Left forelimb (tissue), 1 donor: ENCODE data around the gene TMEM163.
"Not testable (repeated sequence)": the region's sequence is repeated elsewhere in the genome, so short reads cannot be mapped to it uniquely, and the experiment has no call there.

Experiments
- DNase-seq: peaks from one replicate; pipeline ENCODE4 v3.0.0-alpha.2; 2018; ENCODE audit warnings: low spot score

The TMEM163 gene

DNA sequence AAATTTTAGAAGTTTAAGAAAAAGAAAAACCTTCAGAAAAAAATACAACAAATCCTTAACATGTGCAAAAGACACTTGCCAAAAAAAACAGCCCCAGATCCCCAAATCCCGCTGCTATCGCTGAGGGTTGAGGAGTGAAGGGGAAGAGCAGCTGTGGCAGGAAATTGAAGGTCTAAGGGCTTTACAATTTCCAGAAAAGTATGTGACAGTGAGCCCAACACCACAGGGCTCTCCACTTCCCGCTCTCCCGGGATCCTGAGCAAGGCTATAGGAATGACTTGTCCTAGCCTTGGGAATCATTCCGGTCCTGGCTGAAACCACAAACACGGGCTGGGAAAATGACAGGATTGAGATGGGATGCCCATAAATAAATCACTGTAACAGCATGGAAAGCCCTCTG lies 191.4 kb downstream of the TMEM163 start:
- no peak for DNase-seq

DNA sequence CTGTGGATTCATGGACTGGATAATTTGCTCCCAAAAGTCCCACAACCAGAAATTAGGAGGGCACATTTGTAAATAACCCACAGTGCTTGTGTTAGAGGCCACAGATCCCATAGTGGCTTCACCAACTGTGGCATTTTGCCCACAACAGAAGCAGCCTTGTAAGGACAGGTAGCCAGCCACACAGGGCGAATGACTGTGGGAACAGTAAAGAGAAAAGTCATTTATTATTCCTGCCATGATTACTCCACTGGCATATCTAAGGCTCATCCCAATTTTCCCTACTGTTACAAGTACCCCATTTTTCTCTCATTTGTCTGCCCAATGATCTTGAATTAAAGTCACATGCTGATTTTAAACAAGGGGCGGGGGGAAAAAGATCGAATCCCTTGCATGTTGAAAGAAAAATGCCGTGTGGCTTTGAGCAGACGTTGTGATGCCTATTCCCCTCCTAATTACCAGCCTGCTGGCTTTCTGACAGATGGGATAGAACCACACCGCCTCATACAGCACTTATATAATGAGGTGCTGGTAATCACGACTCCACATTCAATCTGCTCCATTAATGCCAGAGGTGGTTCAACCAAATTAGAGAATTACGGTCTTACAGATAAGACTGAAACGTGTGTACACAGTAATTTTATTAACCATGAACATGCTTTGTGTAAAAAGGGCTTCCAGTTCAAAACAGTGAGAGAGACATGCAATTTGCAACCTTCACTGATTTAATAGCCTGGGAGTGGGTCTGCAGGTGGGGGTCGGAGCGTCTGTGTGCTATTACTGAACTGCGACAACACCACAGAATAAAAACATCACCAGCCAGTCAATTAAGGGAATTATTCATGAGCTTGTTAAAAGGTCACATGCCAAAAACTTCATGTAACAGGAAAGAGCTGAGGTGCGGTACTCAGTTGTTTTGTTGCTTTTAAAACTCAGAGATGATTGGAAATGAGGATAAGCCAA lies 196.0 kb downstream of the TMEM163 start:
- no peak for DNase-seq

DNA sequence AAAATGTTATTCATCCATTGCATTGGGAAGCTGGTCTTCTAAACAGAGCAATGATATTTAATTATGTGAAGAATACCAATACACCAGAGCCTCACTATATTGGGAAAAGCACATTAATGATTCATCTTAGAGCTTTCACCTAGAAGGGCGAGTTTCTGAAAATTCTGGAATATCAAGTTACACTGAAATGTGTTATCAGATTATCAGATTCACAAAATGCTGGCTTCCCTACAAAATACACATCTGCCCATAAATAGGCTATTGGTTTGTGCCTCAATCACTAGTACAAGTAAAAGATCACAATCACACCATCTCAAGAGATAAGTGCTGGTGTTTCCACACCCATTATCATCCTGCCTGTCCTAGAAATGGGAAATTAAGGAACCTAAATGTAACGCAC lies 200.7 kb downstream of the TMEM163 start:
- no peak for DNase-seq

DNA sequence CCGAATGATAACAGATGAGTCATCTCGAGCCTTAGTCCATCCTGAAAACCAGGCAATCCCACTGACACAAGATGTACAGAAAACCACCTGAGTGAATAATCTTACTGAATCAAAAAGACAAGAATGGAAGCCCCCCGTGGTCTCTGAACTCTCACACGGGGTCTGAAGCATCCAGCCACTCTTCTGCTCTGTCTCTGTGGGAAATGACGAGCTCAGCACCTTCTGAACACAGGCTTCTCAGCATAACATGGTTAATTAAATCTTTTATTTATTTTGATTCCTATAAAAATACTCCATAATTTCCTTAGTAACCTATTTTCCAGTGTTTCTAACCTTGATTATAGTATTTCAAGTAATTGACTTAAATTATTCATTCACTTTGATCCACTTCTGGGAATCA lies 203.7 kb downstream of the TMEM163 start:
- DNase-seq = no peak

DNA sequence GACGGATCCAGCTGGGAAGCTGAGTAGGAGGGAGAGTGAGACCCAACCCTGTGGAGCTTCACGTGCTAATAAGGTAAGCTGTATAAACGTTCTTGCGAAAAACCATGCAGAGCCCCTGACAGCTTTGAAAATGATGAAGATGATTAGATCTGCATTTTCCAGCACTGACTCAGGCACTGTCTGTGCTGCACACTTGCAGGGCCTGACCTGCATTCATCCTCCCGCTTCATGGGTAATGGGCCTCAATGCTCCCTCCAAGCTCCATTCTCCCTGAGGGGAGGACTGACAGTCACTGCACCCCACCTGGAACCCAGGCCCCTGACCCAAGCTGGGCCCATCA lies 205.4 kb downstream of the TMEM163 start:
- no peak for DNase-seq

DNA sequence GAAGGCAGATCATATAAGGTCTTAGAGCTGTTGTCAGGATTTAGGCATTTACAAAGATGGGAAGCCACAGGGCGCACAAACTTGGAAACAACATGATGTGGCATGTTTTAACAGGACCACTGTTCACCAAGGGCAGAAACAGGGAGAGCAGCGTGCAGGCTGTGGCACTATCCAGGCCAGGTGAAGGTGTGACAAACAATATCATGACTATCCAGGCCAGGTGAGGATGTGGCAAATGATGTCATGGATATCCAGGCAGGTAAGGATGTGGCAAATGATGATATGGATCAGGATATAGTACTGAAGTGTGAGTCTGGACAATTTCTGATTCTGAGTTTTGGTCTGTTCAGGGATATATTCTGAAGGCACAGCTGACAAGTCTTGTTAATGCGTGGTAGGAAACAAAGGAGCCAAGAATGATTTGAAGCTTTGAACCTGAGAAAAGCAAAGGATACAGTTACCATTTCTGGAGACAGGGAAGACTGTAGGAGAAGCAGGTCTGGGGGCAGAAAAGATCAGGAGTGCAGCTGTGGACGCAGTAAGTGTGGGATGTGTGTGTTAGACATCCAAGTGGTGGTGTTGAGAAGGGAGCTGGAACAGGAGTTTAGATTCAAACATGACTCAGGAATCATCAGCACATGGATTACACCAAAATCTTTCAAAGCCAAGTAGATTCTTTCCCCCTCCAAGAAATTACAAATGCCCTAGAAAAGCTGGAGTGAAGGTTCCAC lies 205.9 kb downstream of the TMEM163 start:
- no peak for DNase-seq

DNA sequence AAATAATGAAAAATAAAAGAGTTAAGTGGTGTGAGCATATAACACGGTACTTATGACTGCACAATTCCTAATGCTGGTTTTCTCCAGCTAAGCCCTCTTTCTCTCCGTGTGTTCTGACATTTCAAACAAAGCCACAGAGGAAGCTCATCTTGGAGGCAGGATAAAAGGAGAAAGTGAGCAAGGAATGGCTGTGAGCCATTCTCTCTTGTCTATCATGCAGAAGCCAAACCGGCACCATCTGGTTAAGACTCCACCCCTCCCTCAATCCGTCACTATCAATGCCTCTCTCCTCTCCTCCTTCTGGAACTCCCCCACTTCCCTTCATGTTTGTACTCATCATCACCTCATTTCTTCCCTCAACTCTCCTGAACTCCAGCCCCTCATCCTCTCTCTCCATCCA lies 210.4 kb downstream of the TMEM163 start:
- DNase-seq = no peak

DNA sequence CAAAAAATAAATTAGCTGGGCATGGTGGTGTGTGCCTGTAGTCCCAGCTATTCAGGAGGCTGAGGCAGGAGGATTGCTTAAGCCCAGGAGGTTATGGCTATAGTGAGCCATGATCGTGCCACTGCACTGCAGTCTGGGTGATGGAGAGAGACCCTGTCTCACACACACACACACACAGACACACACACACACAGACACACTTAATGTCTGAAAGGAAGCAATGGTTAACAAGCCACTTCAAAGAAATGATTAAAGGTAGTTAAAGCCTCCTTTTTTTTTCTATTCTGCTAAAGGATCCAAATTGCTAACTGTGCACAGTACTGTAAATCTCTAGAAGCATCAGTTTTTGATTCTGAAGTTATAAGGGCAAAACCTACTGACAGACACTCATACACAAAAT lies 211.1 kb downstream of the TMEM163 start:
- no peak for DNase-seq

DNA sequence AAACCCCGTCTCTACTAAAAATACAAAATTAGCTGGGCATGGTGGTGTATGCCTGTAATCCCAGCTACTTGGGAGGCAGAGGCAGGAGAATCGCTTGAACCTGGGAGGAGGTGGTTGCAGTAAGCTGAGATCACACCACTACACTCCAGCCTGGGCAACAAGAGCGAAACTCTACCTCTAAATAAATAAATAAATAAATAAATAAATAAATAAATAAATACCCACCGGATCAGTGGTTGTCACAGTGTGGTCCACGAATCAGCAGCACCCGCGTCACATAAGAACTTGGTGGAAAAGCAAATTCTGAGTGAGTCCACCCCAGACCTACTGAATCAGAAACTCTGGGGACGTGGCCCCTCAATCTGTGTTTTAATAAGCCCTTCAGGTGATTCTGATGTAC lies 211.6 kb downstream of the TMEM163 start:
- not testable (repeated sequence) for DNase-seq

DNA sequence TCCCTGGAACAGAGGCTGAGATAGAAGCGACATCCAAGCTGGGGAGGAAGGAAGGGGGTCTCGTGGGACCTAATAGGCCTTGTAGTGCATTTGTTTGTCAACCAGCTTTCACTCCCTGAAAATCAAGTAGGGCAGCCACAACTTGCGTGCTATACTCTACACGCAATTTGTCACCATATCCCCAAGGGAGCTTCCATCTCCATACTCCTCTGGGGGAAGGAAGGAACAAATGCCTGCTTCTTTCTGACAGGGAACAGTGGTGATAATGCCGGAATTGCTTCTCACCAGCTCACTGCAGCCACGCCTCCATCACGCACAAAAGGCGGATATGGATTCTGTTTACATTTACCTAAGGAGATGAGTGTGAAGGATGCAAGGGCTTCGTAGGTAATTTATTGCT lies 213.4 kb downstream of the TMEM163 start:
- no peak for DNase-seq

DNA sequence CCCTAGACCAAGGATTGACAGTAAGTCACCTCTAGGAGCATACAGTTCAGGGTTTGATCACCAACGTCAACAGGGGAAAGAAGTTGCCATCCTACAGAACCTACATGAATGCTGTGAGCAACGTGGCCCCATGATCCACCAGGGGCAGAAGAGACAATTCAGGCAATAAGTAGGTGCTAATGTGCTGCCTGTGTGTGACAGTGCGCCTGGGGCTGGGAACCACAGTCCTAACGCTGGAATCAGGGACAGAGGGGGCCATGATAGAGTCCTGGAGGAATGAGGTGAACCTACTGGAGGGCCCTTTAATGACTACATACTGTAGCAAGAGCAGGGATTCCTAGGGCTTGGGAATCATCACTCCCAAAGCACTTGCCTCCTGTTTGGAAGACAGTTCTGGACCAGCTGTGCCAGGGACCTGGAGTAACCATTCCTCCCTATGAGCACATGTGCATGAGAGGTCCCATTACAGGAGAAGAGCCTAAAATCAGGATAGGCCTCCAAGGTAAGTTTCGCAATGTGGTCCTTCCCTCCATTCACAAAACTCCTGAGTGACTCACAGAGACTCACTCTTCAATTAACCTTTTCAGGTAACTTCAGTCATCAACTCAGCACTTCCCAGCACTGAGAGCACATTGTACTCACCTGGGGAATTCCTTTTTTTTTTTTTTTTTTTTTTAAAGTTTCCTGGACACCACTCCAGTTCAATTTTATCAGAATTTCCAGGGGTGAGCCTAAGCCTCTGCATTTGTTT lies 214.0 kb downstream of the TMEM163 start:
- no peak for DNase-seq

DNA sequence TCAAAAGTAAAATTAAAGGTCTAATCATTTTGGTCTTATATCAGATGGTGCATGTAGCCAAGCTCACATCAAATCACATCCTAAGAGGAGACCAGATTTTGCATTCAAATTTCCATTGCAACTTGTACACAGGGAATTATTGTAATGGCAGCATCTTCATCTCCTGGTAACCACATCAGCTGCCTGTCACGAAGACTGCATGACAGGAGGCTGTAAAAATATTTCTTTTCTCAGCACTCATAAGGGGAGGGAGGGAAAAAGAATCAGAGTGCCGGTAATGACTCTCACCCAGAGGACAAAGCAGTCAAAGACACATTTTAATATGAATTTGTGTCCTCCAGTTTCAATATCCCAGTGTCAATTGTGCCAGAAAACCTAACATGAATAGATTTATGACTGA lies 216.7 kb downstream of the TMEM163 start:
- DNase-seq = no peak

DNA sequence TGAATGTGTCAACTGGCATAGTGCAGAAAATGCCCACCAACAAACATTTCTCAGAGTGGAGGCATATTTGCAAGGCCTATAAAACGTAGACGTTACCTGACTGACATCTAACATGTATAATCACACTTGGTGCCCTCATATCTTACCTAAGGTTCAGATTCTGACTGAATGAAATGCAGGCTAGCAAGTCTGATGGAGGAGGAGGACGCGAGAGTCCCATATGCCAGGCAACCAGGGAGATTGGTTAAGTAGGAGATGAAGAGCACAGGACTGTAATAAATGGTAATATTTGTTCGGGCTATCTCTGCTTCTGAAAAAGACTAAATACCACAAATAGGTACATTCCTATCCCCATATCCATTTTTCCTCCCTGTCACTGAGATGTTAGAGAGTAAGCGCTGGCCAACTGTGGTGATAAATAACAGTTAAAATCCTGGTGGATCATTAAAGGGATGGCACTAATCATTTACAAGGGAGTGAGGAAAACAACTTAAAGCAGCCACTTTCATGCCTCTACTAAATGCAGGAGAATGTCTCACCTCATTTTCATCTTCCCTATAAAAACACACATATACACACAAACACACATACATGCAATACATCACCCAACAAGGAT lies 217.2 kb downstream of the TMEM163 start:
- DNase-seq = no peak

DNA sequence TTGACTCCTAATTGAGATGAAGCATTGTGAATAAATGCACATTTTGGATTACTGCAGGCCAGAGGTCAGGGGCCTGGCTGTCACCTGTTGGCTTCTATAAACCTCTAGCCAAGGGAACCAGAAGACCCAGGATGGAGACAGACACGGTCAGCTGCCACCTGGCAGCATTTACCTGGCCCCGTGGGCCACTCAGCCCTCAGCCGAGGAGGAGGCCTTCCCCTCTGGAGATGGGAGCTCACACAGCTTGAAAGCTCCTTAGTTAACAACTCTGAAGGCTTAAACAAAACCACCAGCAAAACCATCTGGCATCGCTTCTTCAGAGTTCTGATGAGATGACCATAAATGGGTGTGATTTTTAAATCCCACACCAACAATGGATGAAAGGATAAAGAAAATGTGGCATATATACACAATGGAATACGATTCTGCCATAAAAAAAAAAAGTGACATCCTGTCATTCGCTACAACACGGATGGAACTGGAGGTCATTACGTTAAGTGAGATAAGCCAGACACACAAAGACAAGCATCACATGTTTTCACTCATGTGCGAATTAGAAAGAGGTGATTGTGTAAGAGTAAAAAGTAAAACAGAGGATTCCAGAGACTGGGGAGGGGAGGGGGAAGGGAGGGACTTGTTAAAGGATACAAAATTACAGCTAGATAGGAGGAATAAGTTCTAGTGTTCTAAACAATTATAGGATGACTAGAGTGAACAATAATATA lies 218.4 kb downstream of the TMEM163 start:
- no peak for DNase-seq

DNA sequence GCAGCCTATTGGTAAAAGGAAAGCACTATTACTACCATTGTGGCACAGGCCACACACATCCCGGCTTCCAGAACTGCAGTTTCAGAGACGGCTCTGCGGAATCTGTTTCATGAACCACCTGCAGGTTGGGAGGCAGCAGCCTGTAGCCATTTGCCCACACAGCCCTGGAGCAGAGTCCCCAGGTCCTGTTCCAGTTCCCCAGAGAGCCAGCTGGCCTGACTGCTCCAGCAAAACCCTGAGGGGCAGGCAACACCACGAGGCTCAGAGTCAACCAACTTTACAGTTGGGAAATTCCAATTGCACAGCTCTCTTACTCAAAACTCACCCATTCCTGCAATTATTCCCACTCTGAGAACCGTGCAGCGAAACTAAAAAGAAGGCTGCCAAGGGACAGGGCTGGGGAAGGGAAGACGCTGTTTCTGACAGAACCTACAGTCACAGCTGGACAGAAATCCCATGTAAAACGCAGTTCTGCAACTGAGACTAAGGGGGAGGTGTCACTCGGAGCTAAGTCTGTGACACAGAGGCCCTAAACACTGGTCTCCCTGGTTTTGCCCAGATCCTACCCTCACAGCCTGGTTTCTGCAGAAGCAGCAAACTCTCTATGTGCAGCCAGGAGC lies 219.4 kb downstream of the TMEM163 start:
- no peak for DNase-seq

DNA sequence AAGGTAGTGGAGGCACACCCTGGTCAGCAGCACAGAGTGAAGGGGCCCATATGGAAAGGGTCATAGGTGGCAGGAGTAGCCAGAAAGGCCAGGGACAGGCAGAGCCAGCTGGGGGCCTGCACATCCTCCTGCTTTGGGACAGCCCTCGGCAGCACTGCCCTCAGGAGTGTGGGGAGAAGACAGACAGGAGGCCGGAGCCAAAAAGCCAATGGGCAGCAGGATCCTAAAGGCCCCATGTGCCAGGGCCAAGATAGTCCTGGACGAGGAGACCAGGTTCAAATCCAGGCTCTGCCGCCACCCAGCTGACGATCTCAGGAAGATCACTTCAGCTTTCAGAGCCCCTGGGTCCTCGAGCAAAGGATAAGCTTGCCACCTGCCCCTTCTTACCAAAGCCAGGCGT lies 220.1 kb downstream of the TMEM163 start:
- no peak for DNase-seq

DNA sequence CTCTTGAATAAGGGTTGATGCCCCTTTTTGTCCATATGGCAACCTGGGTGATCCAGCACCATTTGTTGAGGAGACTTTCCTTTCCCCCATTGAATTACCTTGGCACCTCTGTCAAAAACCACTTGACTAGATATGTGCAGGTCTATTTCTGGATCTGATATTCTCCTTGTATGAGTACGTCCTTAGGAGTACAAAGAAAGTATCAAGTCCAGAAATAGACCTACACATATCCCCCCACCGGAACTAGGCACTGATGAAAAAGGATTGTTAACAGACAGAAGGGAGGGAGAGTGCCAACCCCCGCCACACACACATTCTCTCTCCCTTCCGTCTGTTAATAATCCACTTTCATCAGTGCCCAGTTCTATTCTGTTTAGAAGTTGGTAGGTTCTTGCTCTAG lies 225.0 kb downstream of the TMEM163 start:
- no peak for DNase-seq

DNA sequence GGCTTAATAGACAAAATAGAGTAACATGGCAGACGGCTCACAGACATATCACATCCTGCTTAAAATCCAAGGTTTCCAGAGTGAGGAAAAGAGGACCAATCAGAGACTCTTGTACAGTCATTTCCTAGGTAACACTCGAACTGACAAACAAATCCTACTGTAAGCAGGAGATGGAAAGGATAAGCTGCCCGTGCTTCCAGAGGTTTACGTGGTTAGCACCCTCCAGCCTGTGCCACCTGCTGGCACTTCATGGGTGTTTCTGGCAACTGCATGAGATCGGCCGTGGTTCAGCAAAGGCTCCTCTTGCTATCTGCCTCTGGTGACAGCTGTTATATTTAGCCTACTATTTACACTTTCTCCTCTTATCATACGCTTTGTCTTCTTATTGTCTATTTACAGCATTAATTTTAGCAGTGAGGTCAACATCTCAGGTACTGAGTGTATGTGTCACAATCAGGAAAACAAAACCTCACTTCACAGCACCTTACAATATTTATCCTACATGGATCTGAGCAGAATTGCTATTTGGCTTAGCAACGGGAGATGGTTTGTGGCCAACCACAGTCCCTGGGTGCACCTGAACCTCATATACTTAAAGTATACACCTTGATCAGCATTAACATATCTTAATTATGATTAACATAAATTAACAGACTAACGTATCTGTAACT lies 226.9 kb downstream of the TMEM163 start:
- no peak for DNase-seq

DNA sequence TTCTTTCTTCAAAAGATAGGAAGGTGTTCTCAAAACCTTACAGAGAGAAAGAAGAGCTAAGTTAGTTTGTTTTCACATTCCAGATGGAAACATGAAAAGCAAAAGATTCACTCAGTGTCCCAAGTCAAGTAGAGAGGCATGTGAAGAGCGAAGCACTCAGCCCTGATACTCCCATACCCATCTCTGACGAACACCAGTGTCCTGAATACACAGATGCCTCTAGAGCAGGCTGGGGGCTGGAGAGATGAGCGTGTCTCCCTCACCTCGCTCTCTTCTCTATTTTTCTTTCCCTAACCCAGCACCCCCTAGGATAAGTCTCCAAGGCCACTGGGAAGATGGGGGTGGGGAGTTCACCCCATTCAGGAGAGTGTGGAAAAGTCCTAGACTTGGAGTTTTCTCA lies 227.8 kb downstream of the TMEM163 start:
- no peak for DNase-seq

DNA sequence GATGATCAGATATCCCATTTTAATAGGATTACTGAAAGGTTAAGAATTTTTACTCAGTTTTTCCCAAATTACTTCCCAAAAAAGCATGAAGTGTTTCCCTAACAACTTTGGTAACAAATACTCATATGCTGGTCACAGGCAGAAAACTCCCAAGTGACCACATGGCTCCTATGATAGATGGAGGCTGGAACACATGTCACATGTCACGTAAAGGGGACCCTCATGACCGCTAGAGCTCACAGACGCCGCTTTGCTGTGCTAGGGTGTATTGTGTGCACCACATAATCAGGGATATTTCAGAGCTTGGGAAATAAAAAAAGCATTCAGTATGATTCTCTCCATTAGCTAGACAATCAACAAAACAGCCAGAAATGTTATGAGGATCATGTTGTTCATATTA lies 228.2 kb downstream of the TMEM163 start:
- no peak for DNase-seq
